HG03159 (cell line): ENCODE measurements around the gene NUDT3.
"Not testable (repeated sequence)": the region's sequence is repeated elsewhere in the genome, so short reads cannot be mapped to it uniquely, and the experiment has no call there.

Experiments used
- ATAC-seq: cut with Tn5 transposase; IDR thresholded peaks from one replicate; pipeline ENCODE4 v1.9.1; 2021; ENCODE audit warnings: mild to moderate bottlenecking, moderate library complexity; ENCODE audit not compliant: unreplicated experiment

Gene NUDT3

DNA sequence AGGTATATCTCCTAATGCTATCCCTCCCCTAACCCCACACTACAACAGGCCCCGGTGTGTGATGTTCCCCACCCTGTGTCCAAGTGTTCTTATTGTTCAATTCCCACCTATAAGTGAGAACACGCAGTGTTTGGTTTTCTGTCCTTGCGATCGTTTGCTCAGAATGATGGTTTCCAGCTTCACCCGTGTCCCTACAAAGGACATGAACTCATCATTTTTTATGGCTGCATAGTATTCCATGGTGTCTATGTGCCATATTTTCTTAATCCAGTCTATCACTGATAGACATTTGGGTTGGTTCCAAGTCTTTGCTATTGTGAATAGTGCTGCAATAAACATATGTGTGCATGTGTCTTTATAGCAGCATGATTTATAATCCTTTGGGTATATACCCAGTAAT lies 20.6 kb downstream of the NUDT3 start:
- ATAC-seq: not testable (repeated sequence)

DNA sequence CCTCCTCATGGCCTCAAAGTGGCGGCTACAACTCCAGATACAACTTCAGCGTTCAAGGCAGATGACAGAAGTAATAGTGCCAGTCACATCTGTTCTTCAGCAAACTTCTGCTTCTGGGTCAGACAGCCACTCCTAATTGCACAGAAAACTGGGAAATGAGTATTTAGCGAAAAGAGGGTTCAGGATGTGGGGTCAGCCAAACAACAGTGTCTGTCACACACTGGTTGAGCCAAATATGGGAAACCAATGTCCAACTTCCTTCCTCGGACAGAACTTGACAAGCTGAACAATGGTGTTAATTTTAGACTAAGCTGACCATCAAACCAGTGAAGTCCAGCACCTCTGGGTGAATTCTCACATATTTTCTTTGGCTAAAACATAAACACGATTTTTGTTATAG lies 22.1 kb downstream of the NUDT3 start:
- no peak for ATAC-seq

GRCh38 chr6:34369385-34369784 lies 23.1 kb downstream of the NUDT3 start:
- no peak for ATAC-seq

- no peak for ATAC-seq
Observed at GRCh38 chr6:34366639-34366921, 25.9 kb downstream of the NUDT3 start.

GRCh38 chr6:34365781-34366638 lies 26.5 kb downstream of the NUDT3 start:
- not testable (repeated sequence) for ATAC-seq

DNA sequence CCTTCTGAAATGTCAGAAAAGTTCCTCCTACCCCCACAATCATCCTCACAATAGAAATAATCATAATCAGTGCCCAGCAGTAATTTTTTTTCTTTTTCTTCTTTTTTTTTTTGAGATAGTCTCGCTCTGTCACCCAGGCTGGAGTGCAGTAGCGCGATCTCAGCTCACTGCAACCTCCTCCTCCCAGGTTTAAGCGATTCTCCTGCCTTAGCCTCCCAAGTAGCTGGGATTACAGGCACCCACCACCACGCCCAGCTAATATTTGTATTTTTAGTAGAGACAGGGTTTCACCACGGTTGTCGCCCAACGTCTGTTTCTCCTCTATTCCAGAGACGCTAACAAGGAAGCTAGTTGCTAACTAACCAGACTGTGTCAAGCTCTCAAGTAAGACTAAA lies 28.8 kb downstream of the NUDT3 start:
- ATAC-seq: not testable (repeated sequence)

DNA sequence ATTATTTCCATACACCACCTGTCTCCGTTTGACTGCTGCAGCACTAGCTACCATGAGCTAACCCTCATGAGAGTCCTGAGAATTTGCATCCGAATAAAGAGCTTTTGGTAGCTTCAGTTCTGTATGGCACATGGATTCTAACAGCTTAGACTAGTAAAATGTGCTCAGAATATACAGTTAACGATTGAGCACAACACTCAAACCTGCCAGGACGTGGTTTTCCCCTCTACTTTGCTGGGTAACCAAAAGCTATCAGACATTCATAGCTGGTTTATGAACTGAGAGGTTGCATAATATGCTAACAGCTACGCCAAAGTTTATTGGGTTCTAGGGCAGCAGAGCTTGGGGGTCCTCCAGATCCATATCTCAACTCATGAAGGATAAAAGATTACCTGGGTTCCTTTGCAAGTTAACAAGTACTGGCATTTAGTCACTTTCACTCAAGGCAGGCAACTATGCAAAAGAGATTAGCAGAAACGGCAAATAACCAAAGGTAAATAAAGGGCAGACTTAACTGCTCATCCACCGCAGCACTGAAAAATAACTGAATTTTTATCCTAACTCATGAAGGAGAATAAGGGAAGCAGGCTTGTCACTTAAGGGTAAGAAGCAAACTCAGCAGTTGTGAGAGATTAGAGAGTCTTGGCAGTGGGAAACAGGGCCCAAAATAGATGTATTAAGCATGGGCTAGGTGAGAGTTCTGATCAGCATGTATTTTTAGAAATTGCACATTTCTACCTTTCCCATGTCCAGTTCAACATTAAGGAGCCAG lies 29.4 kb downstream of the NUDT3 start:
- no peak for ATAC-seq

DNA sequence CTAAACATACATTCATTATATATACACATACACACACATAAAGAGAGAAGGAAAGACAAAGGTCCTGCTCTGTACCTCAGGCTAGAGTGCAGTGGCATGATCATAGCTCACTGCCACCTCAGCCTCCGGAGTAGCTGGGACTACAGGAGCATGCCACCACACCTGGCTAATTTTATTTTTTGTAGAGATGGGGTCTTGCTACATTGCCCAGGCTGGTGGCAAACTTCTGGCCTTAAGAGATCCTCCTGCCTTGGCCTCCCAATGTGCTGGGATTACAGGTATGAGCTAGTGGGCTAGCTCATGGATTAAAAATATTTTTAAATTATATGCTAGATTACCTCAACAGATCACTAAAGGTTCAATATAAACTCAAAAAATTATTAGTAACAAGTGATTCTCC lies 30.3 kb downstream of the NUDT3 start:
- ATAC-seq: no peak

DNA sequence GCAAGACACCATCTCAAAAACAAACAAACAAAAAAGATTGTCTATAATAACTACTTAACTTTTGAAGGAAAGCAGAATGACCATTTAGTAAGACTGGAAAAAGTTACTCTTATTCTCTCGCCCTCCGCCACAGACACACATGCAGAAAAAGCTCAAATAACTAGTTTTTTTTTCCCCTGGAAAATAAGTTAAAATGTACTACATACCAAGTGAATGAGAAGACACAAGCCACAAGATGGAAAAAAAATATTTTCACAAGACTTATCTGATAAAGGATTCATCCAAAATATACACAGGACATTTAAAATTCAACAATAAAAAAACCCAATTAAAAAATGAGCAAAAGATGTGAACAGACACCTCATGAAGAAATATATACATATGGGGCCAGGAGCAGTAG lies 31.9 kb downstream of the NUDT3 start:
- ATAC-seq: no peak

DNA sequence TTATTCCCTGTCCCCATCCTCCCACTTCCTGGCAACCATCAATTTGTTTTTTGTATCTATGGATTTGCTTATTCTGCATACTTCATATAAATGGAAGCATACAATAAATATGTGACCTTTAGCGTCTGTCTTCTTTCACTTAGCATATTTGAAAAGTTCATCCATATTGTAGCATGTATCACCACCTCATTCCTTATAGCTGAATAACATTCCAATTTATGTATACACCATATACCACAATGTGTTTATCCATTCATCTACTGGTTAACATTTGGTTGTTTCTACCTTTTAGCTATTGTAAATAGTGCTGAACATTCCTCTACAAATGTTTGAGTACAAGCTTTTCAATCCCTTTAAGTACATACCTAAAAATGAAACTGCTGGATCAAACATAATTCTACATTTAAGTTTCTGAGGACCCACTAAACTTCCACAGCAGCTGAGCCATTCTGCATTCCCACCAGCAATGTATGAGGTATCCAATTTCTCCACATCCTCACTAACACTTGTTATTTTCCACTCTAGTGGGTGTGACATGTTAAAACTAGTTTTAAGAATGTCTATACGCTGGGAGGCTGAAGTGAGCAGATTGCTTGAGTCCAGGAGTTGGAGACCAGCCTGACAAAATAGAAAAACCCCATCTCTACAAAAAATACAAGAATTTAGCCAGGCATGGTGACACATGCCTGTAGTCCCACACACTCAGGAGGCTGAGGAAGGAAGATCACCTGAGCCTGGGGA lies 32.9 kb downstream of the NUDT3 start:
- no peak for ATAC-seq

- no peak for ATAC-seq
Observed at GRCh38 chr6:34358389-34358905, 34.0 kb downstream of the NUDT3 start.

GRCh38 chr6:34357937-34358336 lies 34.5 kb downstream of the NUDT3 start:
- no peak for ATAC-seq

- no peak for ATAC-seq
Observed at GRCh38 chr6:34355889-34356288, 36.6 kb downstream of the NUDT3 start.

GRCh38 chr6:34354230-34354629 lies 38.2 kb downstream of the NUDT3 start:
- not testable (repeated sequence) for ATAC-seq

- not testable (repeated sequence) for ATAC-seq
Observed at GRCh38 chr6:34353530-34353929, 38.9 kb downstream of the NUDT3 start.

DNA sequence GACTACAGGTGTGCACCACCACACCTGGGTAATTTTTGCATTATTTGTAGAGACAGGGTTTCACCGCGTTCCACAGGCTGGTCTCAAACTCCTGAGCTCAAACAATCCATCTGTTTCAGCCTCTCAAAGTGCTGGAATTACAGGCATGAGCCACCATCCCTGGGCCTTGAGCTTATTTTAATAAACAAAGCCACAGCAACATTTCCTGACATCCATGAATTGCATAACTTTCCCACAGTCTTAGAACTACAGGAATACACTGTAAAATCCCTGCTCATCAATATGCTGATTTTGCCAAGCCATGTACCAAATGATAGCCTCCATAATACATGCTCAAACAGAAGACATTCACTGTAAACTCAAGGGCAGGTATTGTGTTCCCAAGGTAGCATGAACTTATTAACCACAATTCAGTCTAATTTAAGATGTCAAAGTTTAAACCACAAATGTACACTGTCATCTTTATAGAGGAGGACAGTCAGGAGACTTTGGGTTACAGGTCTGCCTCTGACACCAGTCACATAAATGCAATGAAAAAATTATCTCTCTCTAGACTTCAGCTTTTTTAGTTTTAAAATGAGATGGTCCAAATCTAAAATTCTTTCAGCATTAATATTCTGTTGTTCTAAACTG lies 40.0 kb downstream of the NUDT3 start:
- no peak for ATAC-seq

- ATAC-seq: no peak
Observed at GRCh38 chr6:34350934-34351217, 41.6 kb downstream of the NUDT3 start.

GRCh38 chr6:34350137-34350933 lies 42.1 kb downstream of the NUDT3 start:
- no peak for ATAC-seq

DNA sequence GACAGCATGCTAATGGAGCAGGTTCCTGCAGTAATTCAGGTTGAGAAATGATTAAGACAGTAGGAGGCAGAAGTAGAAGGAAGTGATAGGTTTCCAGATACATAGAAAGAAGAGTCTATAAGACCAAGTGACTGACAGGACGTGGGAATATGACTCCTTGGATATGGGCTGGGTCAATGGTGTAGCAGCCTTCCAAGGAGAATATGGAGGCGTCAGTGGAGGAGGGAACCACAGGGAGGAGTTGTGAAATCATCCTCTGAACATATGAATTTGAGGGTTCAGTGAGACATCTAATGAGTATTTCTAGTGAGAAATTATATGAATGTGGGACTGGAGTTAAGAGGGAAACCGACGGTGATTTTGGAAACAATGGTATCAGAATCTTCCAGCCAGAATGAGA lies 43.3 kb downstream of the NUDT3 start:
- ATAC-seq: no peak

- ATAC-seq: no peak
Observed at GRCh38 chr6:34347303-34347702, 45.2 kb downstream of the NUDT3 start.
